Placental epithelial cell (primary cell): ENCODE results near the gene GHR. TPM values are rescaled to one million over a fixed set of nuclear protein-coding genes. Genes with fewer than 3 reads are reported as not detected.

Source experiments
- total RNA-seq: library from RNA; depleted of rRNA; stranded (reverse); fragments of >200 nt; gene quantifications from 2 replicates; pipeline ENCODE4 v1.2.3, GENCODE V29; 2012

GHR gene
- 0.79 and 3.8 TPM in 2 replicates for total RNA-seq

DNA sequence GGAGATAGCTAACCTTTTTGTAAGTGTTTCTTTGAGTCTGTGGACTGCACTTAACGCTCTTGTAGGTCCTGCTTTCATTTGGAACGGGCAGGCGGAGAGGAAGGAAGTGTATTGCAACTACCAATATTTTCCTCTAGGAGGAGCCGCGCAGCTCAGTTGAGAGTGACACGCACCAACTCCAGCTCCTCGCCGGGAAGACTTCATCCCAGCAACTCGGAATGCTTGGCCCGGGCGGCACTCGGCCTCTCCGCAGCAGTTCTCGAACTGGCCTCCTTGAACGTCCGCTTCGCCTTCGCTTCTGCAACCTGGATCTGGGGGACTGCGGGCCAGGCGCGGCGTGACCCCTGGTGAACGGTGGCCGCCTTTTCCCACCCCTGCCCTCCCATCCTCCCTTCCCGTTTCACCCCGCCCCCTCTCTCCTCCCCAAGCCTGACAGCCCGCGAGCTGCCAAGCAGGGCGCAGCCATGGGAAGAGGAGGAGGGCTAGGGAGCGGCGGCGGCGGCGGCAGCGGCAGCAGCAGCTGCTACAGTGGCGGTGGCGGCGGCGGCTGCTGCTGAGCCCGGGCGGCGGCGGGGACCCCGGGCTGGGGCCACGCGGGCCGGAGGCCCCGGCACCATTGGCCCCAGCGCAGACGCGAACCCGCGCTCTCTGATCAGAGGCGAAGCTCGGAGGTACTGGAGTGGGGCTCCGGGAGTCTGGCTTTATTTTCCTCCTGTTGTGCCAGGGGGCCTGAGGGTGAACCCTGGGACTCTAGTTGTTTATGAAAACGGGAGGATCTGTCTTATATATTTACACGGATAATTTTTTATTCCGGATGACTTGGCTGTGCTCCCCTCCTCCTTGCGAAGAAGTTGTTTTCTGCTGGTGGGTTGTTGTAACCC is at the start of gene GHR:
Gene GHR, plus strand, starts transcription at position 155 of the 881 bp plus-strand sequence. CDS start 142,436 bp downstream, outside the sequence.

DNA sequence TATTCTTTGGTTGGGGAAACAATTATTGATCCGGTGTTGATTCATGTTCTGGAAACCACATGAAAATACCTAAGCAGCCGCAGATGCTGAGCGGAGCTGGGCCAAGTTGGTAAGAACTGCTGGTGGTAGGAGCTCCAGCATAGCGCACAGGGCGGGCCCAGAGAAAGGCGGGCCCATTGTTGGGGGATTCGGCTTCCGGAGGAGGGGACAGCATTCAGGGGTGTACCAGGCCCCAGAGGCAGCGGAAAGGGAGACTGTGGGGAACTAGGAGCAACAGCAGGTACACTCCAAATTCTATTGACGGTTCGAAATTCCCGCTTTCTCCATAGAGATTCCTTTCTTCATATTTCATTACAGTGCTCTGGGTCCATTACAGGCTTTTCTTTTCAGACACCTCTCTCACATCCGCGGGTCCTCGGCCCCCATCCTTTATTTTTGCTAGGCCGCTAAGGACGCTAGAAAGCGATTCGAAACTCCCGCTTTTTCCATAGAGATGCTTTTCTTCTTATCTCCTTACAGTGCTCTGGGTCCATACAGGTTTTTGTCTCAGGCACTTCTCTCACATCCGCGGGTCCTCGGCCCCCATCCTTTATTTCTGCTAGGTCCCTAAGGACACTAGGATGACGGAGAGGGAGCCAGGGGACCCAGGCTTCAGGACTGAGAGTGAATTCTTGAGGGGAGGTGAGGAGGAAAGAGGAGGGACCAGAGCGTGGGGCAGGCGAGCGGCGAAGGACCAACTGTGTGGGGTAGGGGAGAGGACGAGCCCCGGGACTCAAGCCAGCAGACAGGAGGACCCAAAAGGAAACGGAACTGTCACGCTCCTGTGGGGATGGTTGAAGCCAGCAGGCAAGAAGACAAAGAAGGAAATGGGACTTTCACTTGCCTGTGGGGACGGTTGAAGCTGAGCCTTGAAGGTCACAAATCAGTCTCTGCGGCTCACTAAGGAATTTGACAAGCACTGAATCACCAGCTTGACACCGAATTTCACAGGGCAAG is 333.7 kb downstream of the GHR start, which contains the start of gene CCDC152:
Gene CCDC152, plus strand, starts transcription at position 213 of the 996 bp plus-strand sequence. CDS start 2,304 bp downstream, outside the sequence.

